ENCODE data around the gene USP6NL. TPM values are rescaled to one million over a fixed set of nuclear protein-coding genes. Genes with fewer than 3 reads are reported as not detected.

The USP6NL gene
- polyA plus RNA-seq, 1 donor from 2014 or later: 8.7 TPM

Other genes starting within 250 kb of the USP6NL start
- 19.5 TPM for gene ECHDC3, start 130.7 kb upstream of the USP6NL start, polyA plus RNA-seq (ENCODE audit: insufficient read depth, low read depth, low replicate concordance)
- gene PROSER2, start 211.7 kb upstream of the USP6NL start, polyA plus RNA-seq (ENCODE audit: insufficient read depth, low read depth, low replicate concordance): 0.63 TPM

All from brain (organoid and tissue), 1 donor.